Pancreas (tissue), 10 donors: ENCODE measurements around the gene PYGO2. TPM values are rescaled to one million over a fixed set of nuclear protein-coding genes. Genes with fewer than 3 reads are reported as not detected.

Source experiments
- ATAC-seq, 4 donors: fragments of 200-7000 bp; cut with Tn5 transposase; one replicate each; pipeline versions ENCODE4 v1.8.0 to v1.9.1; 2020; ENCODE audit warnings: mild to moderate bottlenecking in 4 of 4, moderate library complexity in 4 of 4
- DNase-seq, 6 donors: peaks; one replicate each; pipeline ENCODE4 v3.0.0-alpha.2; 2020
- FAIRE-seq: peaks from 2 replicates; lab custom pipeline; 2012; peaks lifted over from hg19 to GRCh38; lab: Jason Lieb, UNC
- H3K27ac ChIP-seq, 4 donors: fragments of 200-600 bp; sonication (generic); 1 replicate in 3 of 4; 2 replicates in 1 of 4; pipeline versions ENCODE4 v1.5.0 to v1.8.0; 2020
- H3K27me3 ChIP-seq, 4 donors: fragments of 200-600 bp; one replicate each; pipeline ENCODE4 v1.8.0; 2021
- H3K36me3 ChIP-seq, 3 donors: fragments of 200-600 bp; sonication (generic) in 1 of 3; one replicate each; pipeline versions ENCODE4 v1.5.0 to v1.8.0; 2020 to 2021
- H3K4me1 ChIP-seq, 3 donors: fragments of 200-600 bp; one replicate each; pipeline ENCODE4 v1.8.0; 2021
- H3K4me3 ChIP-seq, 4 donors: fragments of 200-600 bp; sonication (generic) in 2 of 4; one replicate each; pipeline versions ENCODE4 v1.5.0 to v1.8.0; 2020 to 2021
- H3K9me3 ChIP-seq, 4 donors: fragments of 200-600 bp; one replicate each; pipeline ENCODE4 v1.8.0; 2021
- WGBS, 2 donors: extraction: QIAGEN DNeasy Blood & Tissue Kit; methylation state at CpG; one replicate each; pipeline ENCODE4 v1.1.7; 2013; 5-methylcytosine and 5-hydroxymethylcytosine counted together
- intact Hi-C, 3 donors: fragments of 100-400 bp; cut with DNase I; formaldehyde crosslinking; loops; one replicate each; pipeline versions ENCODE4 v1.11.1 to v1.14.2; 2022
- polyA plus RNA-seq, 2 donors: library from polyadenylated mRNA; stranded (reverse); fragments of 200-250 nt; gene quantifications; one replicate each; pipeline ENCODE4 v1.2.3, GENCODE V29; 2013
- total RNA-seq, 6 donors: library from RNA; stranded (reverse); fragmentation: NEBNext Ultra II Directional in 4 of 6; extraction: Animal tissue kit (Norgen Biotek cat#: 25700) in 4 of 6; gene quantifications; one replicate each; pipeline versions ENCODE4 v1.2.1 to v1.2.4, GENCODE V29; 2021 to 2023
- TF ChIP-seq, protein P1 (sequence below), 4 donors: fragments of 200-600 bp; sonication (generic) in 3 of 4; IDR thresholded peaks; one replicate each; pipeline versions ENCODE4 v1.5.0 to v1.8.0; 2021; ENCODE audit warnings: antibody characterized with exemption in 4 of 4
- donor health status: healthy with polysubstance abuse.
- donor health status: DM: no; HTN: no; CAD: no; lungs with moderate emphysema.
- donor health status: DM: no; HTN: no; CAD: no.
- donor health status: control.
- donor health status: control.
- donor health status: Bipolar disorder and iron deficiency.
- donor health status: DM: yes; HTN: yes; CAD: no.
- donor health status: DM: no; HTN: no; CAD: no.
- donor health status: DM: no; HTN: no; CAD: no.
- donor health status: DM: yes; HTN: yes; CAD: no.

PYGO2 gene
- total and polyA plus RNA-seq, 8 donors, result 8.1 to 19.5 (median 12.1) TPM

DNA sequence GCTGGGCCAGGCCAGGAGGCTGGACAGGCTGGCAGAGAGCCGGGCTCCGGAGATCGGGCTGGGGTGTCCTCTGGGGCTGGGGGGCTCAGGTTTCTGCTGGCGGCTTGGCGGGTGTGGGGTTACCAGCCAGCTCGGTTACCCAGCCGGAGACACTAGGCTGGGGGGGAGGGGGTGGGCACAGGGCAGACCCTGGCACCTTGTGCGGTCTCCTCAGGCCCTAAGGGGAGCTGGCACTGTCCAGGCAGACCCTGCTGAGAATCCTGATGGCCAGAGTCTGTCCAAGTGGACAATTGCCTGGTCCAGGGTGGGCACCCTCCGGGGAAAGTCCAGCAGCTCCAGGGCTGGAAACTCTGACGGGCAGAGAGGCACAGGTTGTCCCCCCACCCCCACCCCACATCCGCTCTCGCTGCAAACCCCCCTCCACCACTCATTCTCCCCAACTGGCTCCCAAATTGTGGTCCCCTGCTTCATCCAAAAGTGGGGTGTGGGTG lies 47.7 kb upstream of the PYGO2 start:
- peak overlapping the region in 2 of 4 donors; percentile 22 to 51 for H3K27ac ChIP-seq
- WGBS, 2 donors, result 88 to 91% methylated on average over 11 to 12 of the region's 12 CpGs
- FAIRE-seq (no peak), DNase-seq (no peak), ATAC-seq (no peak)
- TF ChIP-seq, protein P1, sequence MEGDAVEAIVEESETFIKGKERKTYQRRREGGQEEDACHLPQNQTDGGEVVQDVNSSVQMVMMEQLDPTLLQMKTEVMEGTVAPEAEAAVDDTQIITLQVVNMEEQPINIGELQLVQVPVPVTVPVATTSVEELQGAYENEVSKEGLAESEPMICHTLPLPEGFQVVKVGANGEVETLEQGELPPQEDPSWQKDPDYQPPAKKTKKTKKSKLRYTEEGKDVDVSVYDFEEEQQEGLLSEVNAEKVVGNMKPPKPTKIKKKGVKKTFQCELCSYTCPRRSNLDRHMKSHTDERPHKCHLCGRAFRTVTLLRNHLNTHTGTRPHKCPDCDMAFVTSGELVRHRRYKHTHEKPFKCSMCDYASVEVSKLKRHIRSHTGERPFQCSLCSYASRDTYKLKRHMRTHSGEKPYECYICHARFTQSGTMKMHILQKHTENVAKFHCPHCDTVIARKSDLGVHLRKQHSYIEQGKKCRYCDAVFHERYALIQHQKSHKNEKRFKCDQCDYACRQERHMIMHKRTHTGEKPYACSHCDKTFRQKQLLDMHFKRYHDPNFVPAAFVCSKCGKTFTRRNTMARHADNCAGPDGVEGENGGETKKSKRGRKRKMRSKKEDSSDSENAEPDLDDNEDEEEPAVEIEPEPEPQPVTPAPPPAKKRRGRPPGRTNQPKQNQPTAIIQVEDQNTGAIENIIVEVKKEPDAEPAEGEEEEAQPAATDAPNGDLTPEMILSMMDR (IDR thresholded peaks at IDR 0.05), result no peak
- H3K4me3 ChIP-seq, result peak overlapping the region in 1 of 4 donors; percentile 23
- peaks cover 32 to 58% (median 34%) of the 10 kb centered on the region in 3 donors for H3K4me1 ChIP-seq
- no peaks in the 10 kb centered on the region for H3K27me3 ChIP-seq
- intact Hi-C loops, result no loop called here
- peaks cover 0 to 2% (median 0%) of the 10 kb centered on the region in 3 donors for H3K36me3 ChIP-seq
- H3K9me3 ChIP-seq, result no peaks in the 10 kb centered on the region

DNA sequence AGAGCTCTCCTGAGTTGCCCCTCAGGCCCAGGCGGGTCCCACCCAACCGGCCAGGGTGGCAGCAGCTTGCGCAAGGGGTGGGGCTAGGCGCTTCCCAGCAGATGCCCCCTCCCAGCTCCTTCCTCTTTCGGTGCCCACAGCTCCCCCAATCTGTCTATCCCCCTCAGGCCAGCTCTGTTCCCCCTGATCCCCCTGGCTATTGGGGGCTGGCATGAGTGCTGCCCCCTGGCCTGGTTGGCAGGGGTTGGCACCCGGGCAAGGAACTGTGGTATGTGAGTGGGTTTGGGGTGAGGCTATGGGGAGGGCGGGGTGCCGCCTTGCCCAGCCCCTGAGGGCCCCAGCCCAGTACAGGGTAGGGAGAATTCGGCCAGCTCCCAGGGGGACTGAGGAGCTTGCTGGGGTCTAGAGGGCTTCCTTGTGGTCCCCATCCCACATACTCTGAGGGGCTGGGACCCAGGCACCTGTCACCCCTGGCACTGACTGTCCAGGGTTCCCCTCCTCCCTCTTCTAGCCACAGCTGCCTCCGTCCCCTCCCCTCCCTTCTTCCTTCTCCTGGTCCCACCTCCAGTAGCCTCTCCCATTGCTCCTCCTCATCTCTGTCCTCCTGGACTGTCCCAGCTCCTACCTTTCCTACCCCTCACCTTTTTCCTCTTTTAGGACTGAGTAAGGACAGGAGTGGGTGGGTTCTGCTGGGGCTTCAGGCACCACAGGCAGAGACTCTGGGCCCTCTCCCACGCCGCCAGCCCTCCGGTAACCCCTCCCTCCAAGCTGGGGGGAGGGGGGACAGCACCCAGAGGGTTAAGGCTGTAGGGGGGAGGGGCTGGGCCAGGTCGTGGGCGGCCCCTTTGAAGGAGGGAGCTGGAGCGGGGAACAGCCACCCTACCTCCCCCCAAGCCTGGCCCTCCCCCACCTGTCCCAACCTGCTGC lies 46.7 kb upstream of the PYGO2 start:
- Histone ChIP-seq H3K27ac (peak overlapping the region; percentile 22 to 51 (median 43)), H3K4me3 (peak overlapping the region in 2 of 4 donors; percentile 13 to 23), H3K36me3 (no peaks in the 10 kb centered on the region), H3K27me3 (no peaks in the 10 kb centered on the region), H3K9me3 (no peaks in the 10 kb centered on the region), H3K4me1 (peaks cover 32 to 58% (median 34%) of the 10 kb centered on the region in 3 donors)
- TF ChIP-seq, protein P1 (IDR thresholded peaks at IDR 0.05), result no peak
- peak in 1 of 6 donors; percentile 54 for DNase-seq
- 53 to 59% methylated on average over 16 of the region's 16 CpGs for WGBS, 2 donors
- FAIRE-seq, result no peak
- intact Hi-C loops, result no loop called here
- ATAC-seq, result no peak

DNA sequence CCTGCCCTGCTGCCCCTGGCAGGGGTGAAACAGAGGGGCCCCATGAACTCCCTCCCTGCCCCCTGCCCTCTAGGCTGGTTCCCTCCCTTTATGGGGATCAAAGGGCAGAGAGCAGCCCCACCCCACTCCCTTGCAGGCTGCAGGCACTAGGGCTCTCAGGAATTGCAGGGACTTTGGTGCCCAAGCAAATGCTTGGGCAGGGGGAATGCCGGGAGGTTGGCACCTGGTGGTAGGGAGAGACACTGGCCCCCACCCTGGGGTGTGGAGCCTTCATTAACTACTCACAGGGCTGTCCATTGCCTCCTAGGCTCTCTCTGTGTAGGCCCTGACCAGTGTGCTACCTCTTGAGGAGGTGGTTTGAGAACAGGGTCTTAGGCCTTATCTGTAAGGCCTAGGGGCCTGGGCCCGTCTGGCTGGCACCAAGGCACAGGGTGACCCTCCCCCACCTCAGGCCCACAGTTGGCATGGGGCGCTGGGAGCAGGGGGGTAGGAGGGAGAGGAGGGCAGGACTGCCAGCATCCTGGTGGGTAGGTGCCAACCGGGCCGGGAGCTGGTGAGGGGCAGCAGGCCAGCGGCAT lies 45.8 kb upstream of the PYGO2 start:
- H3K9me3 ChIP-seq, result no peaks in the 10 kb centered on the region
- H3K27me3 ChIP-seq, result no peaks in the 10 kb centered on the region
- WGBS, 2 donors, result 13% methylated on average over 4 to 6 of the region's 6 CpGs
- peak in 5 of 6 donors; percentile 68 to 91 (median 78) for DNase-seq
- TF ChIP-seq, protein P1 (IDR thresholded peaks at IDR 0.05), result no peak
- peaks cover 32 to 58% (median 34%) of the 10 kb centered on the region in 3 donors for H3K4me1 ChIP-seq
- no peaks in the 10 kb centered on the region for H3K36me3 ChIP-seq
- peak overlapping the region in 2 of 4 donors; percentile 13 to 23 for H3K4me3 ChIP-seq
- peak overlapping the region in 3 of 4 donors; percentile 39 to 47 (median 42) for H3K27ac ChIP-seq
- FAIRE-seq, result no peak
- intact Hi-C loops, result no loop called here
- ATAC-seq, result peak in 3 of 4 donors; percentile 8 to 31 (median 17)

DNA sequence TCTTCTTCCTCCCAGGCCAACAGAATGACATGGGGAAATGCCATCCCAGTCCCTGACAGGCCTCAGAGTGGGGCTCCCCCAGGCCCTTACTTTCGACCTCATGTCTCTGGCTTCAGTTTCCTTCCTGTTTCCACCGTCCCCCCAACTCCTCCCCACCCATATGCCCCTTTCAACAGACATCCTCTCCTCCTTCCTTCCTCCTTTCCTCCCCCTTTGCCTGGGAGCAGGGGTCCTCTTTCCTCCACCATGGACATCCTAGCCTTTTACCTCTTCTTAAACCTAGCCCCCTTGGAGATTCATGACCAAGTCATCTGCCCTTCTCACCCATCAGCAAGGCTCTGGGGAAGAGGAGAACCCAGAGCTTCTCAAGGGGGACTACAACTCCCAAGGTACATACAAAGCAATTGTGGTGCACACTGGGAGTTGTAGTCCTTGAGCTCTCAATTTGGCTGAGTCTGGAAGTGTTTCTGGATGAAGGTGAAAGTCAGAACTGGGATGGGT lies 45.1 kb upstream of the PYGO2 start:
- H3K27ac ChIP-seq, result peak overlapping the region in 3 of 4 donors; percentile 87 to 98 (median 97)
- H3K4me1 ChIP-seq, result peaks cover 25 to 52% (median 34%) of the 10 kb centered on the region in 3 donors
- ATAC-seq (no peak), FAIRE-seq (no peak), DNase-seq (no peak)
- H3K4me3 ChIP-seq, result no peak overlapping the region
- TF ChIP-seq, protein P1 (IDR thresholded peaks at IDR 0.05), result no peak
- no peaks in the 10 kb centered on the region for H3K9me3 ChIP-seq
- intact Hi-C loops, result no loop called here
- 42 to 51% methylated on average over 2 of the region's 2 CpGs for WGBS, 2 donors
- no peaks in the 10 kb centered on the region for H3K36me3 ChIP-seq
- H3K27me3 ChIP-seq, result no peaks in the 10 kb centered on the region
